A172 (cell line): ENCODE data around the gene MRPS18A. TPM values are rescaled to one million over a fixed set of nuclear protein-coding genes. Genes with fewer than 3 reads are reported as not detected.
"Not testable (repeated sequence)": the region's sequence is repeated elsewhere in the genome, so short reads cannot be mapped to it uniquely, and the experiment has no call there.

ENCODE experiments used
- DNase-seq: peaks from one replicate; pipeline ENCODE4 v3.0.0-alpha.2; 2015; ENCODE audit warnings: low spot score
- total RNA-seq: library from RNA; depleted of rRNA; stranded (reverse); fragments of >200 nt; shearing (Covaris generic); gene quantifications from 2 replicates; pipeline ENCODE4 v1.2.3, GENCODE V29; 2014

Gene MRPS18A
- total RNA-seq, 1 experiment from 2014 or later: 84.5 TPM

GRCh38 chr6:43717389-43717788 is 29.8 kb upstream of the MRPS18A start:
- no peak for DNase-seq

- no peak for DNase-seq
Measured at GRCh38 chr6:43716099-43716498, 28.5 kb upstream of the MRPS18A start.

GRCh38 chr6:43715056-43715788 is 27.6 kb upstream of the MRPS18A start:
- no peak for DNase-seq

GRCh38 chr6:43714311-43715055 is 26.9 kb upstream of the MRPS18A start:
- no peak for DNase-seq

GRCh38 chr6:43713643-43714310 is 26.2 kb upstream of the MRPS18A start:
- no peak for DNase-seq

- DNase-seq: no peak
Measured at GRCh38 chr6:43712579-43712978, 25.0 kb upstream of the MRPS18A start.

- no peak for DNase-seq
Measured at GRCh38 chr6:43710576-43710975, 23.0 kb upstream of the MRPS18A start.

GRCh38 chr6:43709654-43710303 is 22.2 kb upstream of the MRPS18A start:
- no peak for DNase-seq

- DNase-seq: no peak
Measured at GRCh38 chr6:43708860-43709653, 21.5 kb upstream of the MRPS18A start.

- no peak for DNase-seq
Measured at GRCh38 chr6:43707767-43708166, 20.2 kb upstream of the MRPS18A start.

- no peak for DNase-seq
Measured at GRCh38 chr6:43707269-43707668, 19.7 kb upstream of the MRPS18A start.

GRCh38 chr6:43706788-43707187 is 19.2 kb upstream of the MRPS18A start:
- DNase-seq: no peak

GRCh38 chr6:43705996-43706395 is 18.4 kb upstream of the MRPS18A start:
- no peak for DNase-seq

GRCh38 chr6:43703512-43704429 is 16.2 kb upstream of the MRPS18A start:
- DNase-seq: no peak

- DNase-seq: peak; percentile 94
Measured at GRCh38 chr6:43702534-43703440, 15.2 kb upstream of the MRPS18A start.

- DNase-seq: no peak
Measured at GRCh38 chr6:43702171-43702533, 14.6 kb upstream of the MRPS18A start.

GRCh38 chr6:43700939-43701560 is 13.5 kb upstream of the MRPS18A start:
- not testable (repeated sequence) for DNase-seq

- peak; percentile 61 for DNase-seq
Measured at GRCh38 chr6:43699564-43700186, 12.1 kb upstream of the MRPS18A start.
